ENCODE results near the gene IFNA13.

IFNA13 gene

GRCh38 chr9:21357479-21358460 is 10.1 kb downstream of the IFNA13 start:
- DNase-seq = peak in 1 of 51 donors; percentile 3

DNA sequence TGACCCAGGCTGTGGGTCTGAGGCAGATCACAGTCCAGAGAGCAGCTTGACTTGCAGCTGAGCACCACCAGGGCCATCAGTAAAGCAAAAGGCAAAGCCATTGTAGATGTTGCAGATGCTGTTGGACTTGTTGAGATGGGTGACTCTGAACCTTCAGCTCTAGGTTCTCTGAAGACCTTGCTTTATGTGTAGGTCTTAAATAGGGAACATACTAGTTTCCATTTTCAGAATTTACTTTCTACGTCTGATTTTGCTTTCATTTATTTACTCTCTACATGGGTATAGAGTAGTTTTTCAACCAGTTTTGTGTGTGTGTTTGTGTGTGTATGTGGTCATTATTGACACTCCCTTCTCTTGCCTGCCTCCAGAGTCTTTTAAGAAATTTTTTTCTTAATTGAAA is 17.1 kb downstream of the IFNA13 start, which contains the start of gene IFNA6:
IFNA6 (minus strand) TSS at position 101 of the 400 bp plus-strand sequence; CDS start at position 101, 0 bp downstream.
- DNase-seq = no peak

- no peak for DNase-seq
These were observed 19.4 kb downstream of the IFNA13 start for GRCh38 chr9:21348430-21348970.

DNA sequence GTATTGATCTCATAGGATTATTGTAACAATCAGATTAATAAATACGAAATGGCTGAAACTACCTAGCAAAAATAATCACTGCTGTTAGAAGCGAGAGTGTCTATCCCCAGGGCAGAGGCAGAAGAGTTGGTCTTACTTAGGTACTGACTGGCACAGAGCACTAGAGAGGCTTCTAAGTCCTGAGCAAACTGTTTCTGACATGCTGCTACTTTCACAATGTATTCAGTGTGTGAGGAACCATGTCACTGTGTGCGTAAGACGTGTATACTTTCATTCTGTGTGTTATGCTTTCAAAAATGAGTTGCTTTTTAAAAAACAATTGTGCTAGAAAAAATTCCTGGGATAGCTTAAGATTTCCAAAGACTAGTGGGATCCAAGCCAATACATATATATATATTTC is 27.1 kb downstream of the IFNA13 start:
- no peak for DNase-seq

- no peak for DNase-seq
These were observed 31.4 kb downstream of the IFNA13 start for GRCh38 chr9:21336457-21336856.

DNA sequence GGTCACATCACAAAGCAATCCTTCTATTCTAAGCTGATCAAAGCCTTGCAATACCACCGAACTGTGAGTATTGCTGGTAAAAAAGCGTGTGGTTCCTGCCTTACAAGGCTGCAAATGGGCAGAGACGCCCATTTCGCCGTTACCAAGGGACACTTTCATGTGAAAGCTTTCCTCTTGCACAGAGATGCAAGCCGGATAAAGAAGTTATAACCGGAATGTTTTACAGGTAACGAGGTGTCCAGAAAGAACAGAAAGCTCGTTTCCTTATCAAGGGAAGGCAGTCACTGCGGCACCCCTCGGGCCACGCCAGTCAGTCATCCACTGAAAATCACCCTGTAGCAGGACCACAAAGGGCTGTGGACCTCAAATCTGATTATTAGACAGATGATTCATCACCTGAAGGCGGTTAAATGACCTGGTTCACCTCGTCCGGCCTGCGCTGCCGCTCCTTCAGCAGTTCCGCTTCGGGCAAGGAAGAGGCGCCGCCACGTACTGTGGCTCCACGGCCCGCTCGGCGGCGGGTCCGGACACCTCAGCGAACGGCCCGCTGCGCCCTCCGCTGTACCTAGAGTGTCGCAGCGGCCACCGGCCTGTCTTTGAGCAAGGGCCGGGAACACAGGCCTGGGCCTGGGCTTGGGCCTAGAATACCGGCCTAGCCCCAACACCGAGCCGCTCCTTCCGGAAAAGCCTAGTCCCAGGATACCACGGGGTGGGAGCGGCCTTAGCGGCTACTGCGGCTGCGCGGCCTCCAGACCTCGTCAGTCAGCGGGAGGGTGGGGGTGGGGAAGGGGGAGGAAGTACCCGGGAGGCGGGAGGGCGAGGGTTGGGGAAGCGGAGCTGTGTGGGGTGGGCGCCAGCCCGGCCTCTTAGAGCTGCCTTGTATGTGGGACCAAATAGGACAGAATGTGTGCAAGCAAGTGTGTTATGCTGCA is 32.9 kb downstream of the IFNA13 start, which contains the start of gene KLHL9:
KLHL9 (minus strand) TSS at position 704 of the 932 bp plus-strand sequence; CDS start at position 159, 545 bp downstream.
- peak; percentile 45 to 96 (median 89) for DNase-seq

DNA sequence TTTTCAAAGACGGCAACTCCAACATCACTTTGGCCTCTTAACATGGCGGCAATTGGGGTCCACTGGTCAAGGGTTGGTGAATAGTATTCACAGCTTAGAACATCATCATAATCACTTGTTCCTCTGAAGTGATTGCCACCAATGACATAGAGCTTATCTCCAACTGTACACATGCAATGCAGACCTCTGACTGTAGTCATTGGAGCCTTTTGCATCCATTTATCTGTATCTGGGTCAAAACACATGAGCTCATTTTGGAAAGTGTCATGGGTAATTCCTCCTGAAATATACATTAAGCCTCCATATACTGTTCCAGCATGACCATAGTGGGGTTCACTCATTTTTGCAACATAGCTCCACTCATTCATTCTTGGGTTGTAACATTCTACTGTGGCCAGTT is 34.6 kb downstream of the IFNA13 start:
- DNase-seq = no peak

GRCh38 chr9:21331676-21332402 is 36.0 kb downstream of the IFNA13 start:
- DNase-seq = no peak

GRCh38 chr9:21326526-21327139 is 41.2 kb downstream of the IFNA13 start:
- no peak for DNase-seq

DNA sequence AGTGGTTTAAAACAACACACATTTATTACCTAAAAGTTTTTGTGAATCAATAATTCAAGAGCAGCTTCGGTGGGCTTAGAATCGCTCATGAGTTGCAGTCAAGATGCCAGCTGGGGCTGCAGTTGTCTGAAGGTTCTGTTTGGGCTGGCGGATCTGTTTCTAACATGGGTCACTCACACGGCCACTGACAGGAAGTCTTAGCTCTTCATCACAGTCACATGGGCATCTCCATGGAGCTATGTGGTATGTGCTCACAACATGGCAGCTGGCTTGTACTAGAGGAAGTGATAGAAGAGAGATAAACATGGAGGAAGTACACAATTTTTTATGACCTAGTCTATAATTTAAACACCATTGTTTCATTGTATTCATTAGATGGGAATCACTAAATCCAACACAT is 43.8 kb downstream of the IFNA13 start:
- no peak for DNase-seq

DNA sequence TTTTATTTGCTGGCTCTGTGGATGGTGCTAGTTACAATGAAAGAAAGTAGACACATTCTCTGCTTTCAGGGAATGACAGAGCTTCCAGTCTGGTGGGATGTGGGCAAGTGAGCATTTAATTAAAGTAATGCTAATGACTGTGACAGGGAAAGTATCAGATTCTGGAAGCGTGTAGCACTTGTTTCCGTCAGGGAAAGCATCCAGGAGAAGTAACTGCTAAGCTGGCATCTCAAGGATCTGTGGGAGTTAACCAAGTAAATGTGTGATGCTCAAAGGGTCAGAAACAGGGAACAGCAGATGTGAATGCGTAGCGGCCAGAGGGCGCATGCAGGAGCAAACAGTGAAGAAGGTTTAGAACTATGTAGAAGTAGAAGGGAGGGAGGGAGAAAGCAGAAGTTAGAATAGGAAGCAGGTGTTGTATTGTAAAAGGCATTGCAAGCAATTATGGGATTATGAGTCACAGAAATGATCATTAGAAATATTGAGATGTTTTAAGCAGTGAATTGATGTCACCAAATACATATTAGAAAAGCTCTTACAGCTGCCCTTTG is 44.9 kb downstream of the IFNA13 start:
- no peak for DNase-seq

DNA sequence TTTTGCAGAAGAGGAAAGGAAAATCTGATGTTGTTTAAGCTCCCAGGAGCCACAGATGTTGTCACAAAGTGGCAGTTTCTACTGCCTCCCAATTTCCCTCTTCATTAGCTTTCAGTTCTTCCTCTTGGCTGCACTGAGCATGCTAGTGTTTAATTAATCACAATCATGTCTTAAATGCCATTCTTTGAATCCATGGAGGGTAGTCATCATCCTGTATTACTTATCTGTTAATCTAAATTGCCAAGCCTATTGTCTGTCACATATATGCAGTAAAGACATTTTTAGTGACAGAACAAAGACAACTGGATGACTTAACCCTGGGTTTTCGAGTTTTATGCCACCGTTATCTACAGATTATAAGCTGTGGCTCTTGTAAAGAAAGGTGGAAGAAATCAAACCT is 47.4 kb downstream of the IFNA13 start:
- DNase-seq = no peak

- peak in 14 of 51 donors; percentile 2 to 33 (median 18) for DNase-seq
These were observed 49.6 kb downstream of the IFNA13 start for GRCh38 chr9:21317956-21318923.
